Measurements from ENCODE around the gene HSPA14. TPM values are rescaled to one million over a fixed set of nuclear protein-coding genes. Genes with fewer than 3 reads are reported as not detected.

HSPA14 gene
- total RNA-seq, 1 experiment from 2014 or later = 30.1 TPM

DNA sequence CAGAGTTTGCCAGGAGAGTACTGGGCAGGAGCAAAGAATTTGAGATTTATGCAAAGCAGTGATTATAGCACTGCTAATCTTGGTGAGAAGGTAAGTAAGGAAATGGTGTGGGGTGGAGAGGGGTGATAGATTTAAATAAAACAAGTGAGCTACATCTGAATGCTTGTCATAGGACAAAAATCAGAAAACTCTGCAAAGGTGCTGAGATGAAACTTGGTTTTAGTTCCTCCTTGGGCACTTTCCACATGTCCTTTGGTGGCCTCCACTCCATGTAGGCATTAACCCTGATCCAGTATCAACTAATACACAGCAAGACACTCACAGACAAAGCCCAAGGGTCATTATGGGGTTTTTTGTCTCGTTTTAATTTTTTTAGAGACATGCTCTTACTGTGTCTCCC is 37.7 kb upstream of the HSPA14 start:
- ChIA-PET CTCF (interaction anchor here (1.3 kb wide), 1 partner anchor 263 kb away, joined by 3 read pairs; no protein-coding TSS in a partner anchor), POLR2A (no interaction called here)
- H3K9me3 Mint-ChIP-seq = 0 out of 2 replicates have a peak, but pooled peaks cover 4% of the 10 kb centered on the region
- H3K27ac Mint-ChIP-seq = no peak overlapping the region
- H3K27me3 Mint-ChIP-seq (ENCODE audit: low read depth) = no peaks in the 10 kb centered on the region
- H3K36me3 Mint-ChIP-seq = no peaks in the 10 kb centered on the region
- ATAC-seq (no peak), DNase-seq (ENCODE audit: low spot score) (no peak)
- H3K4me1 Mint-ChIP-seq = no peaks in the 10 kb centered on the region
- H3K4me3 Mint-ChIP-seq = no peak overlapping the region
- TF ChIP-seq, protein P1, sequence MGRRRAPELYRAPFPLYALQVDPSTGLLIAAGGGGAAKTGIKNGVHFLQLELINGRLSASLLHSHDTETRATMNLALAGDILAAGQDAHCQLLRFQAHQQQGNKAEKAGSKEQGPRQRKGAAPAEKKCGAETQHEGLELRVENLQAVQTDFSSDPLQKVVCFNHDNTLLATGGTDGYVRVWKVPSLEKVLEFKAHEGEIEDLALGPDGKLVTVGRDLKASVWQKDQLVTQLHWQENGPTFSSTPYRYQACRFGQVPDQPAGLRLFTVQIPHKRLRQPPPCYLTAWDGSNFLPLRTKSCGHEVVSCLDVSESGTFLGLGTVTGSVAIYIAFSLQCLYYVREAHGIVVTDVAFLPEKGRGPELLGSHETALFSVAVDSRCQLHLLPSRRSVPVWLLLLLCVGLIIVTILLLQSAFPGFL (CRISPR knock-in tag; IDR thresholded peaks at IDR 0.05; ENCODE audit: borderline replicate concordance) = no peak
- TF ChIP-seq PRRX2 (CRISPR knock-in tag; IDR thresholded peaks at IDR 0.05) (no peak), SMAD3 (CRISPR knock-in tag; IDR thresholded peaks at IDR 0.05; ENCODE audit: borderline replicate concordance) (no peak), GTF2I (CRISPR knock-in tag; conservative IDR thresholded peaks at IDR 0.05) (no peak), SP1 (CRISPR knock-in tag; conservative IDR thresholded peaks at IDR 0.05) (no peak), NR1H2 (CRISPR knock-in tag; IDR thresholded peaks at IDR 0.05) (no peak), KAT7 (CRISPR knock-in tag; IDR thresholded peaks at IDR 0.05; ENCODE audit: borderline replicate concordance) (no peak), FOXP1 (CRISPR knock-in tag; IDR thresholded peaks at IDR 0.05; ENCODE audit: borderline replicate concordance) (no peak), RORB (CRISPR knock-in tag; IDR thresholded peaks at IDR 0.05) (no peak), FOXJ3 (CRISPR knock-in tag; IDR thresholded peaks at IDR 0.05; ENCODE audit: borderline replicate concordance) (no peak), HMGA2 (CRISPR knock-in tag; IDR thresholded peaks at IDR 0.05) (no peak)
- TF ChIP-seq, protein P2, sequence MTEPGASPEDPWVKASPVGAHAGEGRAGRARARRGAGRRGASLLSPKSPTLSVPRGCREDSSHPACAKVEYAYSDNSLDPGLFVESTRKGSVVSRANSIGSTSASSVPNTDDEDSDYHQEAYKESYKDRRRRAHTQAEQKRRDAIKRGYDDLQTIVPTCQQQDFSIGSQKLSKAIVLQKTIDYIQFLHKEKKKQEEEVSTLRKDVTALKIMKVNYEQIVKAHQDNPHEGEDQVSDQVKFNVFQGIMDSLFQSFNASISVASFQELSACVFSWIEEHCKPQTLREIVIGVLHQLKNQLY (CRISPR knock-in tag; IDR thresholded peaks at IDR 0.05) = no peak
- TF ChIP-seq, protein P3, sequence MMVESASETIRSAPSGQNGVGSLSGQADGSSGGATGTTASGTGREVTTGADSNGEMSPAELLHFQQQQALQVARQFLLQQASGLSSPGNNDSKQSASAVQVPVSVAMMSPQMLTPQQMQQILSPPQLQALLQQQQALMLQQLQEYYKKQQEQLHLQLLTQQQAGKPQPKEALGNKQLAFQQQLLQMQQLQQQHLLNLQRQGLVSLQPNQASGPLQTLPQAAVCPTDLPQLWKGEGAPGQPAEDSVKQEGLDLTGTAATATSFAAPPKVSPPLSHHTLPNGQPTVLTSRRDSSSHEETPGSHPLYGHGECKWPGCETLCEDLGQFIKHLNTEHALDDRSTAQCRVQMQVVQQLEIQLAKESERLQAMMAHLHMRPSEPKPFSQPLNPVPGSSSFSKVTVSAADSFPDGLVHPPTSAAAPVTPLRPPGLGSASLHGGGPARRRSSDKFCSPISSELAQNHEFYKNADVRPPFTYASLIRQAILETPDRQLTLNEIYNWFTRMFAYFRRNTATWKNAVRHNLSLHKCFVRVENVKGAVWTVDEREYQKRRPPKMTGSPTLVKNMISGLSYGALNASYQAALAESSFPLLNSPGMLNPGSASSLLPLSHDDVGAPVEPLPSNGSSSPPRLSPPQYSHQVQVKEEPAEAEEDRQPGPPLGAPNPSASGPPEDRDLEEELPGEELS (CRISPR knock-in tag; IDR thresholded peaks at IDR 0.05) = no peak
- TF ChIP-seq, protein P4, sequence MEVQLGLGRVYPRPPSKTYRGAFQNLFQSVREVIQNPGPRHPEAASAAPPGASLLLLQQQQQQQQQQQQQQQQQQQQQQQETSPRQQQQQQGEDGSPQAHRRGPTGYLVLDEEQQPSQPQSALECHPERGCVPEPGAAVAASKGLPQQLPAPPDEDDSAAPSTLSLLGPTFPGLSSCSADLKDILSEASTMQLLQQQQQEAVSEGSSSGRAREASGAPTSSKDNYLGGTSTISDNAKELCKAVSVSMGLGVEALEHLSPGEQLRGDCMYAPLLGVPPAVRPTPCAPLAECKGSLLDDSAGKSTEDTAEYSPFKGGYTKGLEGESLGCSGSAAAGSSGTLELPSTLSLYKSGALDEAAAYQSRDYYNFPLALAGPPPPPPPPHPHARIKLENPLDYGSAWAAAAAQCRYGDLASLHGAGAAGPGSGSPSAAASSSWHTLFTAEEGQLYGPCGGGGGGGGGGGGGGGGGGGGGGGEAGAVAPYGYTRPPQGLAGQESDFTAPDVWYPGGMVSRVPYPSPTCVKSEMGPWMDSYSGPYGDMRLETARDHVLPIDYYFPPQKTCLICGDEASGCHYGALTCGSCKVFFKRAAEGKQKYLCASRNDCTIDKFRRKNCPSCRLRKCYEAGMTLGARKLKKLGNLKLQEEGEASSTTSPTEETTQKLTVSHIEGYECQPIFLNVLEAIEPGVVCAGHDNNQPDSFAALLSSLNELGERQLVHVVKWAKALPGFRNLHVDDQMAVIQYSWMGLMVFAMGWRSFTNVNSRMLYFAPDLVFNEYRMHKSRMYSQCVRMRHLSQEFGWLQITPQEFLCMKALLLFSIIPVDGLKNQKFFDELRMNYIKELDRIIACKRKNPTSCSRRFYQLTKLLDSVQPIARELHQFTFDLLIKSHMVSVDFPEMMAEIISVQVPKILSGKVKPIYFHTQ (CRISPR knock-in tag; IDR thresholded peaks at IDR 0.05) = no peak
- TF ChIP-seq, protein P5, sequence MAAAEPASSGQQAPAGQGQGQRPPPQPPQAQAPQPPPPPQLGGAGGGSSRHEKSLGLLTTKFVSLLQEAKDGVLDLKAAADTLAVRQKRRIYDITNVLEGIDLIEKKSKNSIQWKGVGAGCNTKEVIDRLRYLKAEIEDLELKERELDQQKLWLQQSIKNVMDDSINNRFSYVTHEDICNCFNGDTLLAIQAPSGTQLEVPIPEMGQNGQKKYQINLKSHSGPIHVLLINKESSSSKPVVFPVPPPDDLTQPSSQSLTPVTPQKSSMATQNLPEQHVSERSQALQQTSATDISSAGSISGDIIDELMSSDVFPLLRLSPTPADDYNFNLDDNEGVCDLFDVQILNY (CRISPR knock-in tag; IDR thresholded peaks at IDR 0.05) = no peak
- TF ChIP-seq, protein P6, sequence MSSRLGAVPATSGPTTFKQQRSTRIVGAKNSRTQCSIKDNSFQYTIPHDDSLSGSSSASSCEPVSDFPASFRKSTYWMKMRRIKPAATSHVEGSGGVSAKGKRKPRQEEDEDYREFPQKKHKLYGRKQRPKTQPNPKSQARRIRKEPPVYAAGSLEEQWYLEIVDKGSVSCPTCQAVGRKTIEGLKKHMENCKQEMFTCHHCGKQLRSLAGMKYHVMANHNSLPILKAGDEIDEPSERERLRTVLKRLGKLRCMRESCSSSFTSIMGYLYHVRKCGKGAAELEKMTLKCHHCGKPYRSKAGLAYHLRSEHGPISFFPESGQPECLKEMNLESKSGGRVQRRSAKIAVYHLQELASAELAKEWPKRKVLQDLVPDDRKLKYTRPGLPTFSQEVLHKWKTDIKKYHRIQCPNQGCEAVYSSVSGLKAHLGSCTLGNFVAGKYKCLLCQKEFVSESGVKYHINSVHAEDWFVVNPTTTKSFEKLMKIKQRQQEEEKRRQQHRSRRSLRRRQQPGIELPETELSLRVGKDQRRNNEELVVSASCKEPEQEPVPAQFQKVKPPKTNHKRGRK (CRISPR knock-in tag; IDR thresholded peaks at IDR 0.05; ENCODE audit: borderline replicate concordance) = no peak
- TF ChIP-seq, protein P7, sequence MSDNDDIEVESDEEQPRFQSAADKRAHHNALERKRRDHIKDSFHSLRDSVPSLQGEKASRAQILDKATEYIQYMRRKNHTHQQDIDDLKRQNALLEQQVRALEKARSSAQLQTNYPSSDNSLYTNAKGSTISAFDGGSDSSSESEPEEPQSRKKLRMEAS (CRISPR knock-in tag; IDR thresholded peaks at IDR 0.05) = no peak
- TF ChIP-seq, protein P8, sequence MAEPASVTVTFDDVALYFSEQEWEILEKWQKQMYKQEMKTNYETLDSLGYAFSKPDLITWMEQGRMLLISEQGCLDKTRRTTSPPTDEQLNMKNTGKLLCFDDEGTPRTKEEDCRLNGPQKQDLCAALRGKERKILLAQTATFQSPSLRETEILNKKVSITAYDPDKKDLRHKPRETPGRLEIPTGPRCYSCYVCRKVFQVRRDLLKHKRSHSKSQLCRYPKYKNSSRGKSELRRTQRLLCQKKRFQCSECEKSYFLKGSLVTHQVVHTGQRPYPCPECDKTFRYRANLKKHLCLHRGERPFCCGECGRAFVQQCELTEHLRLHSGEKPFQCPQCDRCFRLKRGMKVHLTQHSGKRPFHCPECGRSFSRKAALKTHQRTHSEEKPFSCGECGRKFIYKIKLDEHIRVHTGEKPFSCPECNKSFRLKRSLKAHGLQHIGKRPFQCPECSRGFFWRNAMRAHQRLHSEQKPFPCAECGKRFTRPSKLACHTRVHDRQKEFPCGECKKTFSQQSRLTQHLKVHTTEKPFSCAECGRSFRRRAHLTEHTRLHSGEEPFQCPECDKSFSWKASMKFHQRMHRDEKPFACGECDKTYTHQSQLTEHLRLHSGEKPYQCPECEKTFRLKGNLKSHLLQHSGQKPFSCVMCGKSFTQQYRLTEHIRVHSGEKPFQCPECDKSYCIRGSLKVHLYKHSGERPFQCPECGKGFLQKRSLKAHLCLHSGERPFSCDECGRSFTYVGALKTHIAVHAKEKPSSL (CRISPR knock-in tag; conservative IDR thresholded peaks at IDR 0.05) = no peak

Data from WTC11 (cell line).